H9 (cell line): ENCODE results near the gene TBCK. TPM values are rescaled to one million over a fixed set of nuclear protein-coding genes. Genes with fewer than 3 reads are reported as not detected.

Experiments used
- DNase-seq: peaks from one replicate; pipeline ENCODE4 v3.0.0-alpha.2; 2017
- H2AFZ ChIP-seq: one replicate; pipeline ENCODE4 v1.6.1; 2013; ENCODE audit warnings: mild to moderate bottlenecking, low read length, control low read depth, moderate library complexity
- H2AK5ac ChIP-seq: 2 replicates; pipeline ENCODE4 v1.6.1; 2013; ENCODE audit warnings: low read length, control low read depth, mixed read lengths; ENCODE audit not compliant: insufficient read length
- H2BK120ac ChIP-seq: one replicate; pipeline ENCODE4 v1.6.1; 2013; ENCODE audit warnings: low read depth, mild to moderate bottlenecking, low read length, control low read depth, inconsistent platforms; ENCODE audit not compliant: poor library complexity, severe bottlenecking
- H2BK12ac ChIP-seq: 2 replicates; pipeline ENCODE4 v1.6.1; 2013; ENCODE audit warnings: low read length, control low read depth, mixed read lengths, low read depth; ENCODE audit not compliant: insufficient read length
- H2BK15ac ChIP-seq: 2 replicates; pipeline ENCODE4 v1.6.1; 2013; ENCODE audit warnings: low read depth, low read length, control low read depth
- H2BK20ac ChIP-seq: one replicate; pipeline ENCODE4 v1.6.1; 2013; ENCODE audit warnings: low read depth, mild to moderate bottlenecking, low read length, control low read depth, inconsistent platforms; ENCODE audit not compliant: poor library complexity, severe bottlenecking
- H2BK5ac ChIP-seq: 2 replicates; pipeline ENCODE4 v1.6.1; 2013; ENCODE audit warnings: low read length, control low read depth, mixed read lengths; ENCODE audit not compliant: insufficient read length
- H3K14ac ChIP-seq: 2 replicates; pipeline ENCODE4 v1.6.1; 2013; ENCODE audit warnings: low read length, control low read depth; ENCODE audit not compliant: insufficient read depth
- H3K18ac ChIP-seq: 2 replicates; pipeline ENCODE4 v1.6.1; 2013; ENCODE audit warnings: low read depth, mild to moderate bottlenecking, mixed read lengths, low read length, control low read depth; ENCODE audit not compliant: insufficient read length
- H3K23ac ChIP-seq: 2 replicates; pipeline ENCODE4 v1.6.1; 2013; ENCODE audit warnings: low read length, control low read depth, mixed read lengths, low read depth; ENCODE audit not compliant: insufficient read length
- H3K23me2 ChIP-seq: 2 replicates; pipeline ENCODE4 v1.6.1; 2013; ENCODE audit warnings: low read depth, mild to moderate bottlenecking, mixed read lengths, low read length, control low read depth; ENCODE audit not compliant: insufficient read length, poor library complexity, severe bottlenecking
- H3K27ac ChIP-seq: 2 replicates; pipeline ENCODE4 v1.5.1; 2013; ENCODE audit warnings: low read length, control low read depth, mixed read lengths, low read depth; ENCODE audit not compliant: insufficient read length
- H3K27me3 ChIP-seq: 2 replicates; pipeline ENCODE4 v1.6.1; 2013; ENCODE audit warnings: low read length, control low read depth, inconsistent platforms; ENCODE audit not compliant: insufficient read depth
- H3K4ac ChIP-seq: 2 replicates; pipeline ENCODE4 v1.6.1; 2013; ENCODE audit warnings: low read depth, mild to moderate bottlenecking, control low read depth, inconsistent platforms, low read length, moderate library complexity
- H3K4me1 ChIP-seq: 2 replicates; pipeline ENCODE4 v1.6.1; 2013; ENCODE audit warnings: low read length, control low read depth, inconsistent platforms; ENCODE audit not compliant: insufficient read depth
- H3K4me2 ChIP-seq: 2 replicates; pipeline ENCODE4 v1.6.1; 2013; ENCODE audit warnings: low read length, control low read depth, mixed read lengths; ENCODE audit not compliant: insufficient read length, insufficient read depth
- H3K56ac ChIP-seq: 2 replicates; pipeline ENCODE4 v1.6.1; 2013; ENCODE audit warnings: low read depth, mild to moderate bottlenecking, mixed read lengths, low read length, control low read depth; ENCODE audit not compliant: insufficient read length
- H3K79me1 ChIP-seq: 2 replicates; pipeline ENCODE4 v1.6.1; 2013; ENCODE audit warnings: low read depth, mild to moderate bottlenecking, moderate library complexity, low read length, control low read depth, inconsistent platforms; ENCODE audit not compliant: insufficient read depth, poor library complexity, severe bottlenecking
- H3K79me2 ChIP-seq: 2 replicates; pipeline ENCODE4 v1.6.1; 2013; ENCODE audit warnings: low read length, control low read depth, inconsistent platforms; ENCODE audit not compliant: insufficient read depth
- H3K9ac ChIP-seq: 2 replicates; pipeline ENCODE4 v1.6.1; 2013; ENCODE audit warnings: low read length, control low read depth, mixed read lengths; ENCODE audit not compliant: insufficient read length; ENCODE audit errors: extremely low read depth
- H3K9me3 ChIP-seq: one replicate; pipeline ENCODE4 v1.6.1; 2013; ENCODE audit warnings: low read depth, low read length, inconsistent platforms; ENCODE audit not compliant: control insufficient read depth
- H3T11ph ChIP-seq: one replicate; pipeline ENCODE4 v1.6.1; 2013; ENCODE audit warnings: mild to moderate bottlenecking, low read length, control low read depth, inconsistent platforms
- H4K20me1 ChIP-seq: one replicate; pipeline ENCODE4 v1.6.1; 2013; ENCODE audit not compliant: control insufficient read depth, insufficient read length, insufficient read depth
- H4K5ac ChIP-seq: 2 replicates; pipeline ENCODE4 v1.6.1; 2013; ENCODE audit warnings: low read depth, mild to moderate bottlenecking, mixed read lengths, low read length, control low read depth; ENCODE audit not compliant: insufficient read length
- H4K8ac ChIP-seq: replicated peaks from 2 replicates; pipeline ENCODE4 v1.6.1; 2013; ENCODE audit warnings: low read length, control low read depth, mixed read lengths, low read depth; ENCODE audit not compliant: insufficient read length
- H4K91ac ChIP-seq: 2 replicates; pipeline ENCODE4 v1.6.1; 2013; ENCODE audit warnings: low read depth, mild to moderate bottlenecking, moderate library complexity, mixed read lengths, low read length, control low read depth; ENCODE audit not compliant: insufficient read length
- H3K27ac Mint-ChIP-seq, 3 experiments: 2 replicates in 2 of 3; 3 replicates in 1 of 3; pipeline ENCODE4 v1.8.0; 2020 to 2021; ENCODE audit warnings: mixed read lengths in 3 of 3, mild to moderate bottlenecking in 1 of 3, moderate library complexity in 1 of 3
- H3K27me3 Mint-ChIP-seq: 2 replicates; pipeline ENCODE4 v1.8.0; 2021; ENCODE audit warnings: low read depth, mild to moderate bottlenecking, moderate library complexity, mixed read lengths
- H3K36me3 Mint-ChIP-seq, 3 experiments: 2 replicates in 2 of 3; 3 replicates in 1 of 3; pipeline ENCODE4 v1.8.0; 2020 to 2021; ENCODE audit warnings: low read depth in 3 of 3, mixed read lengths in 3 of 3; ENCODE audit not compliant: insufficient read depth in 1 of 3
- H3K4me1 Mint-ChIP-seq, 2 experiments: 2 replicates each; pipeline ENCODE4 v1.8.0; 2020; ENCODE audit warnings: mixed read lengths in 2 of 2
- H3K4me3 Mint-ChIP-seq, 2 experiments: 2 replicates in 1 of 2; 3 replicates in 1 of 2; pipeline ENCODE4 v1.8.0; 2020 to 2021; ENCODE audit warnings: mild to moderate bottlenecking in 2 of 2, mixed read lengths in 2 of 2, moderate library complexity in 1 of 2
- H3K9me3 Mint-ChIP-seq, 2 experiments: 2 replicates in 1 of 2; 3 replicates in 1 of 2; pipeline ENCODE4 v1.8.0; 2020; ENCODE audit warnings: mild to moderate bottlenecking in 2 of 2, mixed read lengths in 2 of 2, moderate library complexity in 1 of 2
- CTCF ChIP-seq: fragments of 200-600 bp; sonication (generic); conservative IDR thresholded peaks from 3 replicates; pipeline ENCODE4 v1.8.0; 2021; ENCODE audit warnings: antibody characterized with exemption, mild to moderate bottlenecking
- total RNA-seq: library from RNA; stranded (reverse); gene quantifications from 2 replicates; pipeline ENCODE4 v1.2.1, GENCODE V29; 2021

The TBCK gene
- total RNA-seq, 1 experiment from 2014 or later = 22.1 TPM

GRCh38 chr4:106056914-106057313 is 259.1 kb downstream of the TBCK start:
- H4K8ac ChIP-seq = no peak overlapping the region
- H4K20me1 ChIP-seq = no peaks in the 10 kb centered on the region
- no peak overlapping the region for H3K14ac ChIP-seq
- no peak overlapping the region for H2AK5ac ChIP-seq
- H3K79me2 ChIP-seq = no peaks in the 10 kb centered on the region
- H3K79me1 ChIP-seq = no peaks in the 10 kb centered on the region
- H2AFZ ChIP-seq = no peak overlapping the region
- H3K4me1 ChIP-seq = peaks cover 5% of the 10 kb centered on the region; the same call in 1 of the 2 replicates
- no peaks in the 10 kb centered on the region for H3K23me2 ChIP-seq
- H3K27me3 ChIP-seq = no peaks in the 10 kb centered on the region
- no peak overlapping the region for H2BK20ac ChIP-seq
- no peak overlapping the region for H4K5ac ChIP-seq
- H2BK5ac ChIP-seq = no peak overlapping the region
- H3T11ph ChIP-seq = no peak overlapping the region
- H3K23ac ChIP-seq = no peak overlapping the region
- no peak overlapping the region for H2BK15ac ChIP-seq
- no peak for DNase-seq
- no peak overlapping the region for H2BK120ac ChIP-seq
- no peak overlapping the region for H3K56ac ChIP-seq
- no peak overlapping the region for H4K91ac ChIP-seq
- Mint-ChIP-seq H3K27ac (peak overlapping the region; percentile 20 to 97 (median 63); a peak in 5 of 7 replicates), H3K9me3 (no peaks in the 10 kb centered on the region), H3K4me3 (no peak overlapping the region), H3K27me3 (no peaks in the 10 kb centered on the region), H3K36me3 (no peaks in the 10 kb centered on the region; a peak in 1 of 7 replicates), H3K4me1 (peaks cover 28 to 30% of the 10 kb centered on the region in 2 experiments)
- no peak for TF ChIP-seq CTCF
- no peak overlapping the region for H3K27ac ChIP-seq
- no peaks in the 10 kb centered on the region for H3K9me3 ChIP-seq
- no peak overlapping the region for H3K4ac ChIP-seq
- H3K18ac ChIP-seq = no peak overlapping the region
- no peak overlapping the region for H3K4me2 ChIP-seq
- no peak overlapping the region for H3K9ac ChIP-seq
- H2BK12ac ChIP-seq = no peak overlapping the region
